T-helper 2 cell (primary cell): ENCODE data around the gene SLC2A13.
"Not testable (repeated sequence)": the region's sequence is repeated elsewhere in the genome, so short reads cannot be mapped to it uniquely, and the experiment has no call there.

Experiments
- DNase-seq, 5 experiments: peaks; one replicate each; pipeline versions ENCODE4 v3.0.0 to v3.0.0-alpha.2; 2012 to 2022

The SLC2A13 gene

DNA sequence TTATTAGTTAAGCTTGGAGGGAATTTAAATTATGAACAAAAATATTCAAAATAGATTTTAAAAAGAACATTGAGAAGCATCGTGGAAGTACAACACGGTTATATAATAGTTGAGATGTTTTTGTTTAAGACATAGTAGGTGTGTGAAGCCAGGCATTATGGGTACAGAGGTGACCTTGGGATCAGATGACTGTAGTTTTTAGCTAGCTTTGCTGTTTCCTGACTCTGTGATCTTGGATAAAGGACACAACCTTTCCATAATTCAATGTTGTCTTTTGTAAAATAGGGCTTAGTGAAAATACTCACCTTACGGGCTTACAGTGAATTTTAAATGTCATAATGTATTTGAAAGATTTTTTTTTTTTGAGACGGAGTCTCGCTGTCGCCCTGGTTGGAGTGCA lies 239.7 kb downstream of the SLC2A13 start:
- DNase-seq = no peak

DNA sequence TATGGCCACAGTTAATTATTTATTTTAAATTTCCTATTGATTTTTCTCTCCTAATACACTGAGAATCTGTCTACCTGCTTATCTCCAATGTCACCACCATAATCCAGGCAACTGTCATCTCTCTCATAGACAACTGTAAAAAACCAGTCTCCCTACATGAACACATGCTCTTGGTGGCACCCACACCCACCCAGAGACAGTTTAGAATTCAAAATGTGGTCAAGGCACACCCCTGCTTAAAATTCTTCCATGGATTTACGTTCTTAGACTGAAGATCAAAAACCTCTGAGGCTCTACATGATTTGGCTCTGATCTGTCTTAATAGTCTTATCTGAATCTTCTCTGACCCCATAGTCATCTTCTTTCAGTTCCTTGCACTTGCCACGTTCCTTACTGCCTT lies 245.2 kb downstream of the SLC2A13 start:
- DNase-seq = no peak

DNA sequence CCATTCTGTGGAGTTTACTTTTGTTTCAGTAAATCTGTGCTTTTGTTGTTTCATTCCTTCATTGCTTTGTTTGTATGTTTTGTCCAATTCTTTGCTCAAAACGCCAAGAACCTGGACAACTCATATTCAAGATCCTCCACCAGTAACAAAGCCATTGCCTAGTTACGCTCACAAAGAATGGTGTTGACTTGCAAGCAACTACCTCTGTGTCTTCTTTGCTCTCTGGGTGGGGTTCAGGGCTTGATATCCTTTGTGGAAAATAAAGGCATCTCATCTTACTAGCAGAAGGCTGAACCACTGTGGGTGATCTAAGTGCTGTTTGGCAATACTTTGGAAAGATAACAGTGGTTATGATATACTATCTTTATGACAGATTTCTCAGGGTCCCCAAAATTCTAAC lies 252.9 kb downstream of the SLC2A13 start:
- DNase-seq = no peak

DNA sequence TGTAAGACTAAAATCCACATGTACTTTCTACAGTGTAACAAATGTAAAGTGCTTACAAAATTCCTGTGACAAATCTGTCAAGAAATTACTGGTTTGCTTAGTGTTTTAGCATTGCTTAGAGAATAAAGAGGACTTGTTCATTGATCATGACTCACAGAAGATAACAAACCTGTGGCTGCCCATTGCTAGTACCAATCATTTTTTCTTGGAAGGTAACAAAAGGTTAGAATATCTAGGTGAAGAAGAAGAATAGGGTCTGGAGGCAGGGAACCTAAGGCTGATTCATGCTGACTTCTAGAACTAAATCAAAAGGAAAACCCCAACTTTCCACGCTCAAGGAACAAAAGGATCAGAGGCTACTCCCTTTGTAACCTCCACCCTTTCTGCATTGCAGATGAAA lies 253.5 kb downstream of the SLC2A13 start:
- no peak for DNase-seq

DNA sequence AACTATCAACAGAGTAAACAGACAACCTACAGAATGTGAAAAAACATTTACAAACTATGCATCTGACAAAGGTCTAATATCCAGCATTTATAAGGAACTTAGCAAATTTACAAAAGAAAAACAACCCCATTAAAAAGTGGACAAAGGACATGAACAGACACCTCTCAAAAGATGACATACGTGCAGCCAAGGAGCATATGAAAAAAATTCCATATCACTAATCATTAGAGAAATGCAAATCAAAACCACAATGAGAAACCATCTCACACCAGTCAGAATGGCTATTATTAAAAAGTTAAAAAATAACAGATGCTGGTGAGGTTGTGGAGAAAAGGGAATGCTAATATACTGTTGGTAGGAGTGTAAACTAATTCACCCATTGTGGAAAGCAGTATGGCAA lies 257.7 kb downstream of the SLC2A13 start:
- DNase-seq = not testable (repeated sequence)

DNA sequence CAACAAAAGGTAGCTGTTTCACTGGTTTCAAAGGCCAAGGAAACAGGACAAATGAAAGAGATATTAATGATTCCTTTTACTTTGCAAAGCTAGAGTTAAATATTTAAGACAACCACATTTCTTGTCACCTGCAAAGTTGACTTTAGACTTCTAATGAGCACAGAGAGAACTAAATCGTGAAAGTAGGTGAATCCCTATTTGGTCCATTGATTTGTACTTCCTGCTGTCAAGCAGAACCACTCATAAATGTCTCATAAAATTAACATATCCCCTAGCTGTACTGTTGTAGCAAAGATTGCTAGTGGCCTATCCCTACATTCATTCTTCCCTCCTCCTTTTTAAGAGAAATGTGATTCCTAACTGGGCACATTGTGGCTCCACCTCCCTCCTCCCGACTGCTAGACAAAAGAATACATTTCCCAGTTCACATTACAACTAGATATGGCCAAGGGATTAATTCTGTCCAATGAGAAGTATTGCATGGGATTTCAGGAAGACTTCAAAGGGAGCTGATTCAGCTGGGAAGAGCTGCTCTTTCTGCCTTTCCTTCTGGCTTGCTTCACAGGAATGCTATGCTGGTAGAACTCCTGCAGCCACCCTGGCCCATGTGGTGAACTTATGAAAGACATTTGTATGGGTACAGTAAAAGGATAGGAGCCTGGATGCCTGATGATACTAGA lies 258.8 kb downstream of the SLC2A13 start:
- no peak for DNase-seq

DNA sequence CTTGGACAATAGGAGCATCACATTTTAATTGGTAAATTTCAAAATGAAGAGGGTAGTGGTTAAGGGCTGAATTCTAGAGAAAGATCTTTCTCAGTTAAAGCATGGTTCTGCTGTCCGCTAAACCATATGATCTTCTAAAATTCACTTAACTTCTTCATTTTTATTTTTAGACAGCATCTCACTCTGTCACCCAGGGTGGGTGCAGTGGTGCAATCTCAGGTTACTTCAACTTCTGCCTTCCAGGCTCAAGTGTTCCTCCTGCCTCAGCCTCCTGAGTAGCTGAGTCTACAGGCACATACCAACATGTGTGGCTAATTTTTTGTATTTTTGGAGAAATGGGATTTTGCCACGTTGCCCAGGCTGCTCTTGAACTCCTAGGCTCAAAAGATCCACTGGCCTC lies 259.6 kb downstream of the SLC2A13 start:
- DNase-seq = no peak

DNA sequence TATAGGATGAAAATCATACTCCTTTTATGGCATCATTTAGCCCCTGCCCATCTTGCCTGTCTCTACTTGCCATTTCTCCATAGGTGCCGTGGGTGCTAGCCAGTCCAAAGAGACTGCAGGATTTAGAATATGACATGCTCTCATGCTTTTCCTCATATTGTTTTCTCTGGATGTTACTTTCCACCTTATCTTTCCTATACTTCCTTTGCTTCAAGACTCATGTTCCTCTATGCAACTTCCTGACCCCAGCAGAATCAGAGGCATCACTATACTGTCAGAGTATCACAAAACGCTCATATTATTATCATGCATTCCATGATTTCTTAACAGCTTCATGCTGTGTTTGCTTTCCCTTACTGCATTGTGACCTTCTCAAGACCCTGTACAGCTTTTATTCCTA lies 265.5 kb downstream of the SLC2A13 start:
- no peak for DNase-seq

DNA sequence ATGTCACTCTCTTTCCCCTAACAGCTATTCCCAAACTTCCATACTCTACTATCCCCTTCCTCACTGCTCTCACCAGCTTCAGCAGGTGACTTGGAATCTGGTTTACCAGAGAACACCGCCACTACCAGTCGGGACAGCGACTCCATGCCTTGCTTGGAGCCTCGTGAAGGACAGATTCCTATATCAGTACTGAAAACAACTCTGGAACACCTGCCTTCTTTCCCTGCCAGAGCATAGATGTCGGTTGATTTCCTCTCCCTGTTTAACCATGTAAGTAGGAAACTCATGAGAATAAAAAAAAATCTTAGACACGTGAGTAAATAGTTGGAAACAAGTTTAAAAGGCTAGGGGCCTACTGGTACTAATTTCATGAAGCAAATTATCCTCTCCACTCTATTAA lies 266.8 kb downstream of the SLC2A13 start:
- no peak for DNase-seq

DNA sequence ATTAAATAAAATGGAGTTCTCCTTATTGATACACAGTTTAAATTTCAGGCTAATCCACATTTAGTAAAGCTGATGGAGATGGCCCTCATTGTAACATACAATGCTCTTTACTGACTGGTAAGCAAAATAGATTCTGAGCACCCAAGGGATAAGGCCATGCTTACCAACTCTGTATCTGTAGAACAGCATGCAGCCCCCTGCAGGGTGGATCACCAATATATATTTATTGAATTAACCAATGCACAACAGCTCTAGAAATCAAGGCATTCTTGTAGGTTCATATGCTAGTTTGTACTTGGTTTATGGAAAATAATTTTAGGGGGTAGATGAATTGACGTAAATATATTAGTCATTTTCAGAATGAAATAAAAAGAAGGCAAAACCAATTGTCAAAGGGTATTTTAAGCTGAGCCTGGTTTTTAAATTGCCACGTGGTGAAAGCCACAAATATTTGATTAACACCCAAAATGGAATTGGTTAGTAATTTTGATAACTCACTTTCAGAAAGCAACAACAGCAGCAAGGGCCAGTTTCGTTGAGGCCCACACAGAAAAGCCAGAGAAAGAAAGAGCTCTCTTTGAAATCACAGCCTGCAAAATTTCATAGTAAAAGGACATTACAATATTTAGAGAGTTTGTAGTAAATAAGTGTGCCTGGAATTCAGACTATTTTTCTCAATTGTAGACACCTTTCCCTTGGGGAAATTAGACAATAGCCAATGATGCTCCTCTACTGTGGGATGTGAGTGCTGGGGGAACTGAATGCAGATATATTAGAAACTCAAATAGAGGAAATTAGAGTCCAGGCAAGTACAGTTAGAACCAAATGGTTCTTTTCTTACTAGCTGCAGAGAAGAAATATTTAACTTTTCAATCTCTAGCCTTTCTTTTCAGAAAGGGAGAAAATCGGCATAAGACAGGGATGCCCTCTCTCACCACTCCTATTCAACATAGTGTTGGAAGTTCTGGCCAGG lies 270.1 kb downstream of the SLC2A13 start:
- DNase-seq = no peak

DNA sequence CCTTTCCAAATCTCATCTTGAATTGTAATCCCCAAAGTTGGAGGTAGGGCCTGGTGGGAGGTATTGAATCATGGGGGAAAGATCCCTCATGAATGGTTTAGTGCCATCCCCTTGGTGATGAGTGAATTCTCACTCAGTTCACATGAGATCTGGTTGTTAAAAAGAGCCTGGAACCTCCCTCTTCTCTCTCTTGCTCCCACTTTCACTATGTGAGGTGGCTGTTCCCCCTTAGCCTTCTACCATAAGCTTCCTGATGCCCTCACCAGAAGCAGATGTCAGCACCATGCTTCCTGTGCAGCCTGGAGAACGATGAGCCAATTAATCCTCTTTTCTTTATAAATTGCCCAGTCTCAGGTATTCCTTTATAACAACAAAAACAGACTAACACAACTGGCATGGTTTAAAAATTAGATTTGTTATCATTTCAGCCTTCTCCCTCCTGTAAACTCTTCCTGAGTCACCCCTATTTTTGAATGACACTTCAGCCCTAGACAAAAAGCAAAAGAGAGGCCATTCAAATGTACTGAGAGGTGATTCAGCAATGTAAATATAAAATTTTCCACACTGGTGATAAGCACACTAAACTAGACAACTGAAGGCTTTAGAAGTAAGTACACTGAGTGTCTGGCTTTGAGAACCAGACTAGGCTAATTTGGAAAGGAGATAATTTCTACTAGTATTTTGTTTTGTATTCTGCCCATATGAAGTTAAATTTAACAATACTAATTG lies 274.1 kb downstream of the SLC2A13 start:
- no peak for DNase-seq

DNA sequence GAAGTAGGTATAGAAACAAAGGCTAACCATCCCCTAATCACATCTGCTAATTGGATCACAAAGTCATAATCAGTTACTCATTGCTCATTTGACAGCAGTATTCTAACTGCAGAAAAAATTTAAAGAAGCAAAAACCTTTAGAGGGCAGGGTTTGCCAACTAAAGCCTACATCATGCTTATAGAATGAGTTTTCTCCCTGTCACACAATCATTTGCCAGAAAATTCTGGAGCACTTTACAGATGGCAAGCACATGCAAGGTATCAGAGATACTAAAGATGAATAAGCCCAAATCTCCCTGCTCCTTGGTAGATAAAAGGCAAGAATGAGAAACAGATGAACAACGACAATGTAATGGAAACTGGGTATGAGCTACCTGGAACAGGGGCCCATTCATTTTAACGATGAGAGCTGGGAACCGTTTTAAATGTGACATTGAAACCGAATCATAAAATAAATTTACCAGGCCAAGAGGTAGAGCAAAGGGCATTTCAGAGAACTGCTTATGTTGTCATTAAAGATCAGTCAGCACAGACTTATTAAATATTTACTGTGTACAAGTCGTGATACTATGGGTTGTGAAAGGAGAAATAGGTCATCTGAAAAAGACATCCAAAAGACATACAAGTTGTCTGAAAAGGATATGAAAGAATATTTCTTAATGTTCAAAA lies 274.9 kb downstream of the SLC2A13 start:
- DNase-seq = no peak

DNA sequence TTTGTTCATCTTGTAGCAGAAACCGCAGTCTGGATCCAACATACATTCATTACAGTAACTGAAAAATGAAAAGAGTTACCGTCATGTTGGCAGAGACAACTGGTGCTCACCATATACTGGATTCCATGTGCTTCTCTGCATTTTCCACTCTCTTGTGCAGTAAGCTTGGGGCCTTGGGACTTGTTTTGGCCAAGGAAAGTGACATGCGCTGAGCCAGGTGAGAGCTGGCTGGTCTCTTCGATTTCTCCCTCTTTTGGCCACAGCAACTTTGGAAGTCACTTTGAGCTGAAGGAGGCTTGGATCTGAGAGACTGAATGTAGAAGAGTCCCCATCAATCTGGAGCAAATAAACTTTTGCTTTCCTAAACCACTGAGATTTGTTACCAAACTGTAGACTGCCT lies 275.7 kb downstream of the SLC2A13 start:
- no peak for DNase-seq

DNA sequence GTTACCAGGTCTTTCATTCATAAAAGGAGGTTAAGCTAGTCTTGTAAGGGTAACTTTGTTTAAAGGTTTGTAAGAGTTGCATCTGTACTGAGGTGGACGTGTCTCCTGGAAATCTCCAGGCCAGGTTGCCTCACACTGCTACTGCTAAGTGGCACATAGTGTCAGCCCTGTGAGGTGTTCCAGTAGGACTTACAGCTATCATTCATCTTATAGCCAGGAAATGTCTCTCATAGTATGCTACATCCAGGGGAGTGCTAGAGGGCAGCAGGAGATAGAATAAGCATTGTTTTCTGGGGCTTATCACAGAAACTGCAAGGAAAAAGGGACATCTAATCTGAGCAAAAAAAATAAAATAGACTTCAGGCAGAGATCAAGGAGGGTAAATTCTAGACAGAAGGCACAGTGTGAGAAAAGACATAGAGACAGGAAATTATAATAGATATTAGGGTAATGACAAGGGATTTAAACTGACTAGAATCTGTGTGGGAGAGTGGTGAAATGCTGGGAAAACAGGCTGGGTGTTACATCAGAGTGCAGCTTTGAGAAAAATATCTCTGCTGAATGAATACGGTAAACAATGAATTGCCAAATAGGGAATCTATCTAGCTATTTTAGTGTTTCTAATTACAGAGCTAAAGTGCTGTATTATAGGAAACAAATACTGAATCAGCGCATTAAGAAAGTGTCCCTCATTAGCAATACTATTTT lies 281.2 kb downstream of the SLC2A13 start:
- DNase-seq = no peak

DNA sequence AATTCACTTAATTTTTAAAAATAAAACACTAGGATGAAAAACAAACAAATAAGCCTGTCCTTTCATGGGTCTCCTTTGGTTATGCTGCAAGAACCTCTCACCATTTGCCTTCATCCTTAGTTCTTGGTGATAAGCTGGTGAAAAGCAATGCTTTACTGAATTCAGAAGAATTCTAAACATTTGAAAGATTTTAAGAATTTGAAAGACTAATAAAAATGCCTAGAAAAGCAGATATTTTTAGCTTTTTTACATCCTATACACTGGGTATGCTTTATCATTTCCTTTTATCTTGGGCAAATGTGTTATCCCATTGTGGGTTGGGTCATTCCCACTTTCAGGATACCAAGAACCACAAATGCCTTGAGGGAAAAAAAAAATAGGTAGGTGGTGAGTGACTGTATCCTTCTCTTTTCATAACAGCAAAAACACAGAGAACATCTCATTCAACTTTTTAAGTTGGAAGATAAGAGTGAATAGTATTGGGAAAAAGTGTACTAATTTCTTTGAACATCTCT lies 289.2 kb downstream of the SLC2A13 start:
- no peak for DNase-seq

DNA sequence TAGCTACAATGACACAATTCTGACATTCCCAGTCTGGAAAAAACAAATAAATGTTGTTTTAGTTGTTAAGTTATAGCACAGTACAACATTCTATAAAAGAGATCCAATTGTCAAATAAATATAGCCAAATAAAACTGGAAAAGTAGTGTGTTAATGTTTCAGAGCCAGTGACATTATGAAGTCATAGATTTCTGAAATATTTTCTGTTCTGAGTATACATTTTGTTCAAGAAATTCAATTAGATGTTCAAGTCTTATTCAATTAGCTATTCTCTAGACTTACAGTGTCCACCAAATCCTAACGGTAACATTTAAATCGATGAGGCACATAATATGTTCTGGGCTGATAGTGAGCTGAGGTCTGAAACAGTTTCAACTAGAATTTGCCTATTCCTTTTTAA lies 290.1 kb downstream of the SLC2A13 start:
- DNase-seq = no peak

DNA sequence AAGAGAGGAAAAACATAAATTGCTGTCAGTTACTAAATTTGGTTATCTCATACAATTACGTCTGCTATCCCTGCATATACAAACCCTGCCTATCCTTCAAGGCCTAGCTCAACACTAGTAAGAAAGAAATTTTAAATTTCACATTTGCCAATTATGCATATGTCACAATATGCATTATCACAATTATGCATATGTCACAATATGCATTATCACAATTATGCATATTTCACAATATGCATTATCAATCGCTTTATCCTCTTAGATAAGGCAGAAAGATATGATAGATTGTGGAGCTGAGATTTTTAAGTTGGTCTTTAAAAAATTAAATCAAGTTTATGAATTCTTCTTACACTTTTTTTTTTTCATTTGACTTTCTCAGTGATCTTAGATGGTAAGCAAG lies 291.3 kb downstream of the SLC2A13 start:
- DNase-seq = no peak

DNA sequence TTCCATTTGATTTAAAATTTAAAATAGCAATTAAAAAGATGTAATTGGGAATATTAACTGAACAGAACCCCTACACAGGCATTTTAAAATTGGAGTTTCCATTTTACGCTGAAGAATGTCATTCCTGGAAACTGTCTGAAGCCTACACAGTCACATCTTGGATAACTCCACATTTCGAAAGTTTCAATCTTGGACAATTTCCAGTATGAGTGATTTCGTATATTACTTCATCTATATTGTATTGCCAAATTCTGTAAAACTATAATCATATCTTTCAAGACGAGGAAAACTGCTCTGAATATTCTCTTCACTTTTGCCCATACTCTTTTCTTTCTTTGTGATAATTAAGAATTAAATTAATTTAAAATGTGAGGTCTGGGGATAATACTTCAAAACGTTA lies 292.1 kb downstream of the SLC2A13 start:
- no peak for DNase-seq

DNA sequence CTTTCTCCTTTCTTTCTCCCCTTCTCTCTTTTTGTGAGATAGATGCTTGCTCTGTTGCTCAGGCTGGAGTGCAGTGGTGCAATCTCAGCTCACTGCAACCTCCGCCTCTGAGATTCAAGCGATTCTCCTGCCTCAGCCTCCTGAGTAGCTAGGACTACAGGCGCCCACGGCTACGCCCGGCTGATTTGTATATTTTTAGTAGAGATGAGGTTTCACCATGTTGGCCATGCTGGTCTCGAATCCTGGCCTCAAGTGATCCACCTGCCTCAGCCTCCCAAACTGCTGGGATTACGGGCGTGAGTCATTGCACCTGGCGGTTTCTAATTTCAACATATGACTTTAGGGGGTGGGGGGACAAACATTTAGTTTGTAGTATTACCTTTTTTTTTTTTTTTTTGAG lies 293.4 kb downstream of the SLC2A13 start:
- DNase-seq = not testable (repeated sequence)

DNA sequence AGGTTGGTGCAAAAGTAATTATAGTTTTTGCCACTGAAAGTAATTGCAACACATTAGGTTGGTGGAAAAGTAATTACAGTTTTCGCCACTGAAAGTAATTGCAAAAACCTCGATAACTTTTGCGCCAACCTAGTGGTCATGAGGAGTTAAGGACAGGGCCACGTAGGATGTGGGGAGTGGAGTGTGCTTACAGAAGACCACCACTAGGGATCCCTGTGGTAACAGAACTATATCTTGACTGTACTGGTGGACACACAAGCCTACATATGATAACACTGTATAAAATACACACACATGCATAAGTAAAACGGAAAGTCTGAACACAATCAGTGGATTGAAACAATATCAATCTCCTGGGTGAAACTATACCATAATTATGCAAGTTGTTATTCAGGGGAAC lies 298.8 kb downstream of the SLC2A13 start:
- peak in 1 of 5 experiments; percentile 2 for DNase-seq

DNA sequence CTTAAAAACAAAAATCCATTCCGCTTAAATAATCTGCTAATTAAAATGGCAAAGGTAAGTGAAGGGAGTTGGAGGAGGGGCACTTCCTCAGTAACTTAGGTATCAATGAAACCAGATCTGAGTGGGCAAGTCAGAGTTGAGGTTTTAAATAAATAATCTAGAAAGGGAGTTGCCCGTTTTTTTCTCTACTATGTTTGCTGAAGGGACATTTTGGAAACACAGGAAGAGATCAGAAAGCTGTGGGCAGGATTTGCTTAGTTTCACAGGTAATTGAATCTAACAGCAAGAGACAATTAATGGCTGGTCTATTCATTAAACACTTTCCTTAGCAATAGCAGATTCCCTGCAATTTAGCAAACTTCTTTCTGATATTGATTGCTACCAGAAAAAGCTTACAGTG lies 300.2 kb downstream of the SLC2A13 start:
- DNase-seq = no peak

DNA sequence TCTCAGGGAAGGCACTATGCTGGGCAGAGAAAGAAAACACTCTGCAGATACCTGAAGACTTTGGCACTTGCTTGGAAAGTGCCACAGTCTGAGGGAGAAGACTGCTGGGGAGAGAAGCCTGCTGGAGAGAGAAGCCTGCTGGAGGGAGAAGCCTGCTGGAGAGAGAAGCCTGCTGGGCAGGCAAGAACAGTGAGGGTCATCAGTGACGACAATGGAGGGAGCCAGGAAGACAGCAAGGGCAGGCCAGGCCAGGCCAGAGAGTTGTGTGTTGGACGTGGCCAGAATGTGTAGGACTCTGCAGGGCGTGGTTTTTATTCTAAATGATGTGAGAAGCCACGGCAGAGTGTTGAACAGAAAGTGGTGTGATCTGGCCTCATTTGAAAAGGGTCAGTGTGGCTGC lies 301.0 kb downstream of the SLC2A13 start:
- DNase-seq = no peak
